Gastrocnemius medialis (tissue), 4 donors: Measurements from ENCODE around the gene PSMB2. TPM values are rescaled to one million over a fixed set of nuclear protein-coding genes. Genes with fewer than 3 reads are reported as not detected.

Experiments used
- ATAC-seq, 2 donors: fragments of 150-250 bp; one replicate each; pipeline ENCODE4 v1.9.1; 2016
- DNase-seq, 2 donors: peaks; one replicate each; pipeline ENCODE4 v3.0.0-alpha.2; 2019
- H3K27ac ChIP-seq, 4 donors: fragments of 200-600 bp; sonication (generic); 1 replicate in 1 of 4; 2 replicates in 3 of 4; pipeline ENCODE4 v1.5.1; 2016 to 2018; ENCODE audit warnings: mild to moderate bottlenecking in 2 of 4, moderate library complexity in 1 of 4
- H3K27me3 ChIP-seq, 3 donors: fragments of 200-600 bp; sonication (generic) in 2 of 3; 1 replicate in 1 of 3; 2 replicates in 2 of 3; pipeline versions ENCODE4 v1.5.1 to v1.6.0; 2016 to 2019; ENCODE audit warnings: mild to moderate bottlenecking in 1 of 3, moderate library complexity in 1 of 3
- H3K36me3 ChIP-seq, 2 donors: fragments of 200-600 bp; sonication (generic) in 1 of 2; one replicate each; pipeline ENCODE4 v1.5.1; 2017 to 2018
- H3K4me1 ChIP-seq, 2 donors: fragments of 200-600 bp; sonication (generic) in 1 of 2; one replicate each; pipeline ENCODE4 v1.5.1; 2016 to 2017; ENCODE audit warnings: mild to moderate bottlenecking in 2 of 2
- H3K4me3 ChIP-seq, 4 donors: fragments of 200-600 bp; sonication (generic) in 3 of 4; 1 replicate in 1 of 4; 2 replicates in 3 of 4; pipeline ENCODE4 v1.5.1; 2016 to 2019; ENCODE audit warnings: mild to moderate bottlenecking in 2 of 4
- H3K9me3 ChIP-seq, 3 donors: fragments of 200-600 bp; sonication (generic) in 2 of 3; 1 replicate in 1 of 3; 2 replicates in 2 of 3; pipeline ENCODE4 v1.5.1; 2016 to 2019
- CTCF ChIP-seq, 5 experiments: fragments of 450-650 bp in 3 of 5; fragments of 200-600 bp in 2 of 5; sonication (generic) in 2 of 5; IDR thresholded peaks in 4 of 5; conservative IDR thresholded peaks in 1 of 5; 1 replicate in 4 of 5; 2 replicates in 1 of 5; pipeline ENCODE4 v1.5.1; 2016 to 2019; ENCODE audit warnings: antibody characterized with exemption in 5 of 5, mild to moderate bottlenecking in 3 of 5, moderate library complexity in 3 of 5
- POLR2A ChIP-seq, 2 donors: fragments of 450-650 bp; IDR thresholded peaks; one replicate each; pipeline ENCODE4 v1.6.1; 2017; ENCODE audit warnings: antibody characterized with exemption in 2 of 2, mild to moderate bottlenecking in 2 of 2, moderate library complexity in 2 of 2
- in situ Hi-C, 4 donors: fragments of 200-750 bp; cut with MboI; loops; one replicate each; pipeline versions ENCODE4 v1.15.0 to v1.8.0; 2017; ENCODE audit warnings: low sequenced_read_pairs in 4 of 4
- intact Hi-C: fragments of 100-400 bp; cut with DNase I; formaldehyde crosslinking; loops from one replicate; pipeline ENCODE4 v1.15.1; 2023; ENCODE audit warnings: low total_unique reads
- total RNA-seq, 4 donors: library from RNA; depleted of rRNA; stranded (reverse); fragments of >200 nt; gene quantifications; one replicate each; pipeline versions ENCODE4 v1.1.0 to v1.2.3, GENCODE V29; 2016

PSMB2 gene
- total RNA-seq, 4 donors from 2014 or later = 65.2 to 119 (median 89.9) TPM

DNA sequence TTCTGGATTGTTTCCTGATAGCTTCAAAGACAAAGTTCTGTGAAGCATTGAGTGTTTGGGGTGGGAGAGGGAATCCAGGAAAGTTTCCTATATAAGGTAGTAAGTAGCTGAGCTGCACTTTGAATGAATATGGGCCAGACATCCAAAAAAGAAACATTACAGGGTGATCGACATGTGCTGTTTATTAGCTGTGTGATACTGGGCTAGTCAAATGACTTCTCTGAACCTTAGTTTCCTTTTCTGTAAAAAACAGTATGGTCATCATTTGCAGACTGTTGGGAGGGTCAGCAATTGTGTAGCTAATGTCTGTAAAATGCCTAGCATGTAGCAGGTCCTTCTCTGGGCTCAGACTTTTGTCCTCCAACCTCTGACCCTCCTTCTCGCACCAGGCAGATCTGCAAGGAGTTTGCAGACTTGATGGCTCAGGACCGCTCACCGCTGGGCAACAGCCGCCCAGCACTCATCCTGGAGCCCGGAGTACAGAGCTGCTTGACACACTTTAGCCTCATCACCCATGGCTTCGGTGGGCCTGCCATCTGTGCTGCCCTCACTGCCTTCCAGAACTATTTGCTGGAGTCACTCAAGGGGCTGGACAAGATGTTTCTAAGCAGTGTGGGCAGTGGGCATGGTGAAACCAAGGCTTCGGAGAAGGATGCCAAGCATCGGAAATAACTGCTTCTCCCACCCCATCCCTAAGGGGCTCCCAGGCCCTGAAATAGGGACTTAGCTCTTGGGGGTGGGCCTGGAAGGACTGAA, 47.1 kb downstream of the PSMB2 start:
- DNase-seq = no peak
- in situ Hi-C loops = no loop called here
- intact Hi-C loops = no loop called here
- TF ChIP-seq CTCF (IDR thresholded peaks at IDR 0.05 in 4 of 5, conservative IDR thresholded peaks at IDR 0.05 in 1 of 5) (no peak), POLR2A (IDR thresholded peaks at IDR 0.05) (no peak)
- no peaks in the 10 kb centered on the region for H3K4me1 ChIP-seq
- no peaks in the 10 kb centered on the region for H3K9me3 ChIP-seq
- no peak overlapping the region for H3K4me3 ChIP-seq
- H3K27ac ChIP-seq = no peak overlapping the region
- no peaks in the 10 kb centered on the region for H3K36me3 ChIP-seq
- ATAC-seq = no peak
- H3K27me3 ChIP-seq = no peaks in the 10 kb centered on the region

GRCh38 chr1:35592991-35593769, 48.1 kb downstream of the PSMB2 start:
- intact Hi-C loops = no loop called here
- Histone ChIP-seq H3K27me3 (no peaks in the 10 kb centered on the region), H3K27ac (no peak overlapping the region), H3K36me3 (no peaks in the 10 kb centered on the region), H3K4me3 (no peak overlapping the region), H3K9me3 (no peaks in the 10 kb centered on the region), H3K4me1 (no peaks in the 10 kb centered on the region)
- in situ Hi-C loops = no loop called here
- DNase-seq (no peak), ATAC-seq (no peak)
- TF ChIP-seq POLR2A (IDR thresholded peaks at IDR 0.05) = no peak
- TF ChIP-seq CTCF (IDR thresholded peaks at IDR 0.05 in 4 of 5, conservative IDR thresholded peaks at IDR 0.05 in 1 of 5) = no peak

DNA sequence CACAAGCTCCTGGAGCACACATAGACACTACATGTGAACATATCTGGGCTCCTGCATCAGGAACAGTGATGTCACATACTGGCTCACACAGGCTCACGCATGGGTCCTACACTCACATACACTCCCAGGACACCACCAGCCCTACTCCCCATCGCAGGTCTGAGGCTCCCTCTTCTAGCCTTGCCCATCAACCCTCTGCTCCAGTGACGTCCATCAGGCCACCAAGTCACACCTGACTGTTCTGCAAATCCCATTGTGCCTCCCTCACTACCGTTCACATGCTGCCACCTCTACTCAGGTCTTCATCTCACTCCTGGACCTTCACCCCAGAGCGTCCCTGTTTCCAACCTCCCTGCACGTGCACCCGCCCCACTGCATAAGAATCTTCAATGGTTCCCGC, 50.1 kb downstream of the PSMB2 start:
- intact Hi-C loops = no loop called here
- in situ Hi-C loops = no loop called here

DNA sequence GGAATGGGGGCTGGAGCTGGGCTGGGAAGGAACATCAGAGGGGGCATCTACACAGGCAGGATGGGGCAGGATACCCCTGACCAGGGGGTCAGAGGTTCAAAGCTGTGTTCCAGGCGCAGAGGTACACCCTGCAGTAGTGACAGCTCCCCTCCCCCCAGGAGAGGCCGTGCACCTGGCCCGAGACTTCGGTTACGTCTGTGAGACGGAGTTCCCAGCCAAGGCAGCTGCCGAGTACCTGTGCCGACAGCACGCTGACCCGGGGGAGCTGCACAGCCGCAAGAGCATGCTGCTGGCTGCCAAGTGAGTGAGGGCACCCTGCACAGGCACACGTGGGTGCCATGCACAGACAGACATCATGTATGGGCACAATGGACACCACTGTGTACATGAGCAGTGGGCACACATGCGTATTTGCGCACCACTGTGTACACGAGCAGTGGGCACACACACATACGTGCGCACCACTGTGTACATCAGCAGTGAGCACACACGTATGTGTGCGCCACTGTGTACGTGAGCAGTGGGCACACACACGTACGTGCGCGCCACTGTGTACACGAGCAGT, 50.8 kb downstream of the PSMB2 start:
- intact Hi-C loops = no loop called here

More for the DNA sequence above, 50.1 kb downstream of the PSMB2 start:
- Histone ChIP-seq H3K4me1 (no peaks in the 10 kb centered on the region), H3K27ac (no peak overlapping the region), H3K9me3 (no peaks in the 10 kb centered on the region), H3K4me3 (no peak overlapping the region), H3K36me3 (no peaks in the 10 kb centered on the region), H3K27me3 (no peaks in the 10 kb centered on the region)
- DNase-seq (no peak), ATAC-seq (no peak)
- TF ChIP-seq CTCF (IDR thresholded peaks at IDR 0.05 in 4 of 5, conservative IDR thresholded peaks at IDR 0.05 in 1 of 5) (no peak), POLR2A (IDR thresholded peaks at IDR 0.05) (no peak)

More for the DNA sequence above, 50.8 kb downstream of the PSMB2 start:
- no peak for ATAC-seq
- Histone ChIP-seq H3K4me1 (no peaks in the 10 kb centered on the region), H3K27me3 (no peaks in the 10 kb centered on the region), H3K27ac (no peak overlapping the region), H3K9me3 (no peaks in the 10 kb centered on the region), H3K4me3 (no peak overlapping the region), H3K36me3 (no peaks in the 10 kb centered on the region)
- in situ Hi-C loops = no loop called here
- DNase-seq = no peak
- TF ChIP-seq POLR2A (IDR thresholded peaks at IDR 0.05) (no peak), CTCF (IDR thresholded peaks at IDR 0.05 in 4 of 5, conservative IDR thresholded peaks at IDR 0.05 in 1 of 5) (no peak)
